Stomach smooth muscle (tissue), 2 donors: ENCODE data around the gene CWH43.
A peak's percentile ranks its signal among the peaks of the same experiment; 100 is the strongest.
"Not testable (repeated sequence)": the region's sequence is repeated elsewhere in the genome, so short reads cannot be mapped to it uniquely, and the experiment has no call there.

Source experiments
- H3K27ac ChIP-seq: one replicate; pipeline ENCODE4 v1.7.0; 2013; ENCODE audit warnings: mild to moderate bottlenecking, low read length, inconsistent platforms
- H3K27me3 ChIP-seq, 2 donors: one replicate each; pipeline ENCODE4 v1.7.0; 2013; ENCODE audit warnings: low read length in 2 of 2; ENCODE audit not compliant: insufficient read depth in 2 of 2, control insufficient read depth in 1 of 2
- H3K36me3 ChIP-seq, 2 donors: one replicate each; pipeline ENCODE4 v1.7.0; 2013; ENCODE audit warnings: low read length in 2 of 2; ENCODE audit not compliant: control insufficient read depth in 2 of 2, insufficient read depth in 2 of 2
- H3K4me1 ChIP-seq: one replicate; pipeline ENCODE4 v1.7.0; 2013; ENCODE audit warnings: low read length; ENCODE audit not compliant: control insufficient read depth, insufficient read depth
- H3K4me3 ChIP-seq, 2 donors: one replicate each; pipeline ENCODE4 v1.7.0; 2013; ENCODE audit warnings: low read length in 2 of 2
- H3K9ac ChIP-seq, 2 donors: one replicate each; pipeline ENCODE4 v1.7.0; 2013; ENCODE audit warnings: low read length in 2 of 2, mild to moderate bottlenecking in 1 of 2
- H3K9me3 ChIP-seq, 2 donors: one replicate each; pipeline ENCODE4 v1.7.0; 2013; ENCODE audit warnings: low read length in 2 of 2; ENCODE audit not compliant: control insufficient read depth in 2 of 2
- donor health status: healthy.
- donor health status: Pancreatic carcinoma.

The CWH43 gene

GRCh38 chr4:48976041-48976440, 10.0 kb upstream of the CWH43 start:
- H3K27me3 ChIP-seq = peaks cover 0 to 14% of the 10 kb centered on the region in 2 donors
- no peaks in the 10 kb centered on the region for H3K4me1 ChIP-seq
- no peak overlapping the region for H3K9ac ChIP-seq
- no peak overlapping the region for H3K4me3 ChIP-seq
- no peak overlapping the region for H3K27ac ChIP-seq
- H3K36me3 ChIP-seq = no peaks in the 10 kb centered on the region
- no peaks in the 10 kb centered on the region for H3K9me3 ChIP-seq

- Histone ChIP-seq H3K9me3 (peaks cover 0 to 2% of the 10 kb centered on the region in 2 donors), H3K27ac (no peak overlapping the region), H3K27me3 (peaks cover 1 to 9% of the 10 kb centered on the region in 2 donors)
Observed at GRCh38 chr4:48979914-48980579, 6.0 kb upstream of the CWH43 start.

GRCh38 chr4:48984005-48984404, 2.1 kb upstream of the CWH43 start:
- H3K27ac ChIP-seq, H3K9ac ChIP-seq, H3K4me3 ChIP-seq, H3K36me3 ChIP-seq, H3K9me3 ChIP-seq, H3K4me1 ChIP-seq: not testable (repeated sequence)
- peaks cover 11 to 25% of the 10 kb centered on the region in 2 donors for H3K27me3 ChIP-seq

More at GRCh38 chr4:48979914-48980579, 6.0 kb upstream of the CWH43 start:
- Histone ChIP-seq H3K9ac (no peak overlapping the region), H3K4me3 (no peak overlapping the region), H3K4me1 (no peaks in the 10 kb centered on the region), H3K36me3 (no peaks in the 10 kb centered on the region)

- Histone ChIP-seq H3K4me1 (peaks cover 6% of the 10 kb centered on the region), H3K36me3 (no peaks in the 10 kb centered on the region), H3K9ac (no peak overlapping the region), H3K4me3 (peak overlapping the region in 1 of 2 donors; percentile 22), H3K27me3 (peaks cover 11 to 25% of the 10 kb centered on the region in 2 donors), H3K27ac (no peak overlapping the region), H3K9me3 (peaks cover 0 to 2% of the 10 kb centered on the region in 2 donors)
Observed at GRCh38 chr4:48985602-48985975, 486 bp upstream of the CWH43 start.

- H3K27me3 ChIP-seq = peaks cover 11 to 25% of the 10 kb centered on the region in 2 donors
- H3K9ac ChIP-seq = no peak overlapping the region
- H3K27ac ChIP-seq = no peak overlapping the region
- H3K4me1 ChIP-seq = peaks cover 6% of the 10 kb centered on the region
- H3K4me3 ChIP-seq = no peak overlapping the region
- H3K9me3 ChIP-seq = peaks cover 0 to 2% of the 10 kb centered on the region in 2 donors
- no peaks in the 10 kb centered on the region for H3K36me3 ChIP-seq
Observed at GRCh38 chr4:48986654-48987164, 634 bp downstream of the CWH43 start.

DNA sequence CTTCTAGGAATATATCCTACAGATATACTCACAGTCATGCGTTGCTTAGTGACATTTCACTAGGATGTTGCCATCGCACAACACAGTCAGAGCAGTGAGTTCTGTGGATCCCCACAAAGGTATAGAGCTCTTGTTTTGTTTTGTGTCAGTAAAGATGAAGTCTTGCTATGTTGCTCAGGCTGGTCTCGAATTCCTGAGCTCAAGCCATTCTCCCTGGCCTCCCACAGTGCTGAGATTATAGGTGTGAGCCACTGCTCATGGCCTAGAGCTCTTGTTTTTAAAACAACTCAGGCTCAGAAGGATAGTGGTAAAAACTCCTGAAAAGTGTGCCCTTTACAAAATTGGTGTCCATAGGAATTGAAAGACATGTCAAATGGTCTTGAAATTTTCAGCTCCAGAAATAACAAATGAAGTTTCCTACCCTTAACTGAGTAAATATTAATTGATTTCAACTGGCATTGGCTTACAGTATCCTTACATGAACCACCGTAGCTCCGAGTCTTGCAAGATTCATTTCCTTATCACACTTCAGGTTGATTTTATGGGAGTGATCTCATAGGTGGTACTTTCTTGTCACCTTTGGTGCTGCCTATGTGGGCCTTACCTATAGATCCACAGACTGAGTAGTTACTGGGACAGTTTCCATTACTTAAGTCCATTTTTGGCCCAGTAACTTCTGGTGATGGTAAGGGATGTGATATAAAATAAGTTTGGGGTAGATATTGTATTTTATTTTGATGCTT, 3.6 kb downstream of the CWH43 start:
- H3K4me1 ChIP-seq = peaks cover 14% of the 10 kb centered on the region
- H3K36me3 ChIP-seq = no peaks in the 10 kb centered on the region
- peaks cover 11 to 25% of the 10 kb centered on the region in 2 donors for H3K27me3 ChIP-seq
- no peaks in the 10 kb centered on the region for H3K9me3 ChIP-seq
- H3K9ac ChIP-seq = no peak overlapping the region
- no peak overlapping the region for H3K4me3 ChIP-seq
- H3K27ac ChIP-seq = no peak overlapping the region

DNA sequence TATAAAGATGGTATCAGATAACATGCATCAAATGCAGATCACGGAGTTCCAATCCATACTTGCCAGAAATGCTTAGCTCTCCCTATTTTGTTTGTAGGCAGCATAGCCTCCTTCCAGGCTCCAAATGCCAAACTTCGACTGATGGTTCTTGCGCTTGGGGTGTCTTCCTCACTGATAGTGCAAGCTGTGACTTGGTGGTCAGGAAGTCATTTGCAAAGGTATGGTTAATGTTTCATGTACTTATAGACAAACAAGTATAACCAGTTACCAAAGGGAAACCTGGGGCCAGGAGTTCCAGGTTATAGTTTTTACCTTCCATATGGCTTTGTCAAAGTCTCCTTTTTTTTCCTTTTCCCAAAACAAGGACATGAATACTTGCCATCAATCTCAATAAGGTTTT, 5.3 kb downstream of the CWH43 start:
- no peak overlapping the region for H3K27ac ChIP-seq
- H3K9me3 ChIP-seq = no peaks in the 10 kb centered on the region
- H3K27me3 ChIP-seq = peaks cover 2 to 11% of the 10 kb centered on the region in 2 donors
- no peak overlapping the region for H3K4me3 ChIP-seq
- no peaks in the 10 kb centered on the region for H3K36me3 ChIP-seq
- H3K4me1 ChIP-seq = peaks cover 8% of the 10 kb centered on the region
- no peak overlapping the region for H3K9ac ChIP-seq

DNA sequence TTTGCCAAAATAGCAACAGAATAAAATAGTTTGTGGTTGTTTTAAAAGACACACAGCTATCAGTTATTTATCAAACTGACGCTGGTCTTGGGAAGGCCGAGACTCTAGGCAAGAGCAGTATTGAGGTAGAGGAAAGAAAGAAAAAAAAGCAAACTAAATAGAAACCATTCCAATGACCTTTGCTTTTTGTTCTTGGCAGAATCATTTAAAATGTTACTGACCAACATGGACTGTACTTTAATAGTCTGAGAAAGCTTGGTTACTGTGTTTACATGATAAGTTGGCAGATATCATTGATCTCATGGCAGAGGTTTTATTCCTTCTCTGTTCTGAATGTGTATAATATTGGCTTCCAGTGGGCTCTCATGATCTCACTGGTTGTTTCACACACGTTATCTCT, 11.9 kb downstream of the CWH43 start:
- Histone ChIP-seq H3K27me3 (peaks cover 0 to 2% of the 10 kb centered on the region in 2 donors), H3K4me1 (peaks cover 3% of the 10 kb centered on the region), H3K4me3 (no peak overlapping the region), H3K36me3 (no peaks in the 10 kb centered on the region), H3K9me3 (no peaks in the 10 kb centered on the region), H3K9ac (no peak overlapping the region), H3K27ac (no peak overlapping the region)

GRCh38 chr4:48998440-48998839, 12.4 kb downstream of the CWH43 start:
- H3K9ac ChIP-seq = no peak overlapping the region
- H3K36me3 ChIP-seq = no peaks in the 10 kb centered on the region
- H3K9me3 ChIP-seq = no peaks in the 10 kb centered on the region
- no peaks in the 10 kb centered on the region for H3K4me1 ChIP-seq
- no peak overlapping the region for H3K27ac ChIP-seq
- no peak overlapping the region for H3K4me3 ChIP-seq
- H3K27me3 ChIP-seq = peaks cover 0 to 2% of the 10 kb centered on the region in 2 donors

- Histone ChIP-seq H3K4me3 (no peak overlapping the region), H3K4me1 (no peaks in the 10 kb centered on the region), H3K36me3 (no peaks in the 10 kb centered on the region), H3K9ac (no peak overlapping the region), H3K27me3 (peaks cover 0 to 2% of the 10 kb centered on the region in 2 donors), H3K27ac (no peak overlapping the region), H3K9me3 (no peaks in the 10 kb centered on the region)
Observed at GRCh38 chr4:49000806-49001205, 14.7 kb downstream of the CWH43 start.

- Histone ChIP-seq H3K9ac (no peak overlapping the region), H3K36me3 (no peaks in the 10 kb centered on the region), H3K9me3 (no peaks in the 10 kb centered on the region), H3K27me3 (no peaks in the 10 kb centered on the region), H3K27ac (no peak overlapping the region), H3K4me3 (no peak overlapping the region), H3K4me1 (no peaks in the 10 kb centered on the region)
Observed at GRCh38 chr4:49002931-49003330, 16.9 kb downstream of the CWH43 start.
